Transverse colon (tissue), 4 donors: ENCODE results near the gene GPC5. TPM values are rescaled to one million over a fixed set of nuclear protein-coding genes. Genes with fewer than 3 reads are reported as not detected.

ENCODE experiments used
- DNase-seq: peaks from one replicate; pipeline ENCODE4 v3.0.0-alpha.2; 2019
- H3K27ac ChIP-seq, 4 donors: fragments of 200-600 bp; sonication (generic); 2 replicates each; pipeline ENCODE4 v1.5.1; 2016 to 2018; ENCODE audit warnings: inconsistent platforms in 4 of 4
- H3K27me3 ChIP-seq: fragments of 200-600 bp; sonication (generic); 2 replicates; pipeline ENCODE4 v1.5.1; 2017; ENCODE audit warnings: inconsistent platforms
- H3K36me3 ChIP-seq, 4 donors: fragments of 200-600 bp; sonication (generic); 2 replicates each; pipeline ENCODE4 v1.5.1; 2017 to 2019; ENCODE audit warnings: inconsistent platforms in 4 of 4
- H3K4me1 ChIP-seq, 4 donors: fragments of 200-600 bp; sonication (generic); 2 replicates each; pipeline ENCODE4 v1.5.1; 2017 to 2020; ENCODE audit warnings: inconsistent platforms in 4 of 4
- H3K4me3 ChIP-seq, 4 donors: fragments of 200-600 bp; sonication (generic); 1 replicate in 1 of 4; 2 replicates in 3 of 4; pipeline versions ENCODE4 v1.5.1 to v1.6.1; 2017 to 2019; ENCODE audit warnings: inconsistent platforms in 4 of 4
- H3K9me3 ChIP-seq, 2 donors: fragments of 200-600 bp; sonication (generic); 2 replicates each; pipeline ENCODE4 v1.5.1; 2017 to 2019; ENCODE audit warnings: inconsistent platforms in 2 of 2
- EP300 ChIP-seq: sonication (generic); formaldehyde crosslinking; IDR thresholded peaks from one replicate; pipeline ENCODE4 v1.6.1; 2017; ENCODE audit warnings: antibody characterized with exemption, low read depth
- POLR2A ChIP-seq: fragments of 450-650 bp; IDR thresholded peaks from one replicate; pipeline ENCODE4 v1.6.1; 2016; ENCODE audit warnings: antibody characterized with exemption, mild to moderate bottlenecking, moderate library complexity
- POLR2AphosphoS5 ChIP-seq, 3 donors: sonication (generic); formaldehyde crosslinking; IDR thresholded peaks; one replicate each; pipeline ENCODE4 v1.6.1; 2016; ENCODE audit warnings: antibody characterized with exemption in 3 of 3
- WGBS, 2 donors: methylation state at CpG; one replicate each; pipeline ENCODE4 v1.1.5; 2018; ENCODE audit warnings: low coverage in 1 of 2; 5-methylcytosine and 5-hydroxymethylcytosine counted together
- in situ Hi-C, 4 donors: fragments of 200-750 bp; cut with MboI; loops; one replicate each; pipeline versions ENCODE4 v1.15.0 to v1.15.1; 2017; ENCODE audit warnings: low sequenced_read_pairs in 3 of 4, low pct_ligation_motif_present in 1 of 4, low pct_unique_long_range_greater_than_20kb in 1 of 4
- intact Hi-C: fragments of 100-400 bp; cut with DNase I; formaldehyde crosslinking; loops from one replicate; pipeline ENCODE4 v1.15.1; 2023; ENCODE audit warnings: low total_unique reads
- total RNA-seq, 4 donors: library from RNA; depleted of rRNA; stranded (reverse); fragments of >200 nt; gene quantifications; one replicate each; pipeline ENCODE4 v1.1.0, GENCODE V29; 2016
- TF ChIP-seq, protein P1 (sequence below), 5 experiments: fragments of 200-600 bp in 3 of 5; fragments of 450-650 bp in 2 of 5; sonication (generic) in 3 of 5; IDR thresholded peaks; 1 replicate in 2 of 5; 2 replicates in 3 of 5; pipeline ENCODE4 v1.5.1; 2016 to 2017; ENCODE audit warnings: antibody characterized with exemption in 5 of 5, inconsistent platforms in 3 of 5, mild to moderate bottlenecking in 2 of 5, moderate library complexity in 1 of 5

Gene GPC5
- total RNA-seq, 4 donors from 2014 or later: 0.48 to 1.4 TPM; not detected in 2

DNA sequence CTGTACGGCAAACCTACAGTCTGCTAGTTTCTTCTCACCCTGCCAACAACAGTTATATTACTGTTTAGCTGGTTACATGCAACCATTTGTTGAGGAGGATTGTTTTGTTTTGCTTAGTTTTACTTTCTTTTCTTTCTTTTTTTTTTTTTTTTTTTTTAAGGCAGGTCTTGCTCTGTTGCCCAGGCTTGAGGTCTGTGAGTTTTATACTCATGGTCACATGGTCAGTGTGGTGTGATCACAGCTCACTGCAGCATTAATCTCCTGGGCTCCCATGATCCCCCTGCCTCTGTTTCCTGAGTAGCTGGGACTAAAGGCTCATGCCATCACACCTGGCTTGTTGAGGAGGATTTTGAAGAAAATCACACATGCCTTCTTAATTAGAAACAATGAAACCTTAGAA lies 505.6 kb downstream of the GPC5 start:
- DNase-seq: no peak
- Histone ChIP-seq H3K36me3 (no peaks in the 10 kb centered on the region), H3K27ac (no peak overlapping the region), H3K9me3 (no peaks in the 10 kb centered on the region), H3K4me1 (no peaks in the 10 kb centered on the region), H3K27me3 (no peaks in the 10 kb centered on the region), H3K4me3 (no peak overlapping the region)
- in situ Hi-C loops: no loop called here
- 0% methylated on average over 1 of the region's 1 CpG for WGBS, 2 donors
- TF ChIP-seq POLR2AphosphoS5 (IDR thresholded peaks at IDR 0.05) (no peak), EP300 (no peak), POLR2A (no peak)
- TF ChIP-seq, protein P1, sequence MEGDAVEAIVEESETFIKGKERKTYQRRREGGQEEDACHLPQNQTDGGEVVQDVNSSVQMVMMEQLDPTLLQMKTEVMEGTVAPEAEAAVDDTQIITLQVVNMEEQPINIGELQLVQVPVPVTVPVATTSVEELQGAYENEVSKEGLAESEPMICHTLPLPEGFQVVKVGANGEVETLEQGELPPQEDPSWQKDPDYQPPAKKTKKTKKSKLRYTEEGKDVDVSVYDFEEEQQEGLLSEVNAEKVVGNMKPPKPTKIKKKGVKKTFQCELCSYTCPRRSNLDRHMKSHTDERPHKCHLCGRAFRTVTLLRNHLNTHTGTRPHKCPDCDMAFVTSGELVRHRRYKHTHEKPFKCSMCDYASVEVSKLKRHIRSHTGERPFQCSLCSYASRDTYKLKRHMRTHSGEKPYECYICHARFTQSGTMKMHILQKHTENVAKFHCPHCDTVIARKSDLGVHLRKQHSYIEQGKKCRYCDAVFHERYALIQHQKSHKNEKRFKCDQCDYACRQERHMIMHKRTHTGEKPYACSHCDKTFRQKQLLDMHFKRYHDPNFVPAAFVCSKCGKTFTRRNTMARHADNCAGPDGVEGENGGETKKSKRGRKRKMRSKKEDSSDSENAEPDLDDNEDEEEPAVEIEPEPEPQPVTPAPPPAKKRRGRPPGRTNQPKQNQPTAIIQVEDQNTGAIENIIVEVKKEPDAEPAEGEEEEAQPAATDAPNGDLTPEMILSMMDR (IDR thresholded peaks at IDR 0.05): no peak
- intact Hi-C loops: no loop called here

- TF ChIP-seq, protein P1 (IDR thresholded peaks at IDR 0.05): no peak
- TF ChIP-seq POLR2A (no peak), POLR2AphosphoS5 (IDR thresholded peaks at IDR 0.05) (no peak)
- no peaks in the 10 kb centered on the region for H3K36me3 ChIP-seq
- no peak overlapping the region for H3K4me3 ChIP-seq
- no peaks in the 10 kb centered on the region for H3K9me3 ChIP-seq
- WGBS, 2 donors: 48 to 67% methylated on average over 1 of the region's 1 CpG
- no peaks in the 10 kb centered on the region for H3K27me3 ChIP-seq
- H3K27ac ChIP-seq: no peak overlapping the region
- no peaks in the 10 kb centered on the region for H3K4me1 ChIP-seq
- intact Hi-C loops (no loop called here), in situ Hi-C loops (no loop called here)
- DNase-seq: no peak
Observed at GRCh38 chr13:91904597-91904996, 506.2 kb downstream of the GPC5 start.

DNA sequence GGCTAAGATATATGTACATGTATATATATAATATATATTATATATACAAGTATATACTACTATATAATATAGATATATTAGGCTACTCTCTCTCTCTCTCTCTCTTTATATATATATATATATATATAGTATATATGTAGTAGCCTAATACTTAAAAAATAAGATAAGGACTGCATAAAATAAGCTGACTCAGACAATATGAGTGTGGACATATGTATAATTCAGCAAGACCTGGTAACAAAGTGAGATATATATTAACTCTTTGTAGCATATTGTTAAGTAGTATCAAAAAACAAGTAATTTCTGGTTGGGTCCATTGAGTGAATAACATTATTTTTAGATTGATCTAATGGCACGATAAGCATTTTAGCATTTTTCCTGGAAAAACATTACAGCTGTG lies 509.0 kb downstream of the GPC5 start:
- 89 to 100% methylated on average over 1 of the region's 1 CpG for WGBS, 2 donors
- H3K36me3 ChIP-seq: no peaks in the 10 kb centered on the region
- no peak overlapping the region for H3K4me3 ChIP-seq
- H3K27ac ChIP-seq: no peak overlapping the region
- H3K4me1 ChIP-seq: no peaks in the 10 kb centered on the region
- in situ Hi-C loops: no loop called here
- intact Hi-C loops: no loop called here
- no peaks in the 10 kb centered on the region for H3K27me3 ChIP-seq
- TF ChIP-seq POLR2AphosphoS5 (IDR thresholded peaks at IDR 0.05) (no peak), EP300 (no peak), POLR2A (no peak)
- TF ChIP-seq, protein P1 (IDR thresholded peaks at IDR 0.05): no peak
- H3K9me3 ChIP-seq: no peaks in the 10 kb centered on the region
- DNase-seq: no peak

- Histone ChIP-seq H3K4me3 (no peak overlapping the region), H3K36me3 (no peaks in the 10 kb centered on the region)
- in situ Hi-C loops: no loop called here
Observed at GRCh38 chr13:91909617-91910016, 511.2 kb downstream of the GPC5 start.

More at GRCh38 chr13:91909617-91910016, 511.2 kb downstream of the GPC5 start:
- Histone ChIP-seq H3K4me1 (no peaks in the 10 kb centered on the region), H3K27me3 (no peaks in the 10 kb centered on the region), H3K27ac (no peak overlapping the region), H3K9me3 (no peaks in the 10 kb centered on the region)
- no peak for DNase-seq
- intact Hi-C loops: no loop called here
- 67 to 72% methylated on average over 2 of the region's 2 CpGs for WGBS, 2 donors
- TF ChIP-seq, protein P1 (IDR thresholded peaks at IDR 0.05): no peak
- TF ChIP-seq POLR2AphosphoS5 (IDR thresholded peaks at IDR 0.05): no peak
- no peak for TF ChIP-seq EP300
- no peak for TF ChIP-seq POLR2A
